Measurements from ENCODE around the gene CIITA.

- TF ChIP-seq CTCF (IDR thresholded peaks at IDR 0.05) (no peak), POLR2A (IDR thresholded peaks at IDR 0.05) (no peak)
Observed at GRCh38 chr16:10937068-10937859, 60.3 kb downstream of the CIITA start.
